SH-SY5Y (cell line): ENCODE data around the gene TSNAXIP1.

Source experiments
- GATA2 ChIP-seq: IDR thresholded peaks from 2 replicates; pipeline ENCODE4 v1.6.1; 2011; ENCODE audit warnings: mild to moderate bottlenecking, low read depth, low read length
- GATA3 ChIP-seq: IDR thresholded peaks from 2 replicates; pipeline ENCODE4 v1.6.1; 2011; ENCODE audit warnings: low read depth, mild to moderate bottlenecking, low read length, moderate library complexity

Gene TSNAXIP1

DNA sequence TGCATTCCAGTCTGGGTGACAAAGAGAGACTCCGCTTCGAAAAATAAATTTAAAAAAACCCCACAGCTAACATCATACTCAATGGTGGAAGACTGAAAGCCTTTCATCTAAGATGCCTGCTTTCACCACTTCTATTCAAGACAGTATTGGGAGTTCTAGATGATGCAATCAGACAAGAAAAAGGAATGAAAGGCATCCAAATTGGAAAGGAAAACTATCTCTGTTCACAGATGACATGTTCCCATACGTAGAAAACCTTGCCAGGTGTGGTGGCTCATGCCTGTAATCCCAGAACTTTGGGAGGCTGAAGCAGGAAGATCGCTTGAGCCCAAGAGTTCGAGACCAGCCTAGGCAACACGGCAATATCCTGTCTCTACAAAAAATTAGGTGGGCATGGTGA is 31.4 kb upstream of the TSNAXIP1 start:
- TF ChIP-seq GATA3 (no peak), GATA2 (no peak)

DNA sequence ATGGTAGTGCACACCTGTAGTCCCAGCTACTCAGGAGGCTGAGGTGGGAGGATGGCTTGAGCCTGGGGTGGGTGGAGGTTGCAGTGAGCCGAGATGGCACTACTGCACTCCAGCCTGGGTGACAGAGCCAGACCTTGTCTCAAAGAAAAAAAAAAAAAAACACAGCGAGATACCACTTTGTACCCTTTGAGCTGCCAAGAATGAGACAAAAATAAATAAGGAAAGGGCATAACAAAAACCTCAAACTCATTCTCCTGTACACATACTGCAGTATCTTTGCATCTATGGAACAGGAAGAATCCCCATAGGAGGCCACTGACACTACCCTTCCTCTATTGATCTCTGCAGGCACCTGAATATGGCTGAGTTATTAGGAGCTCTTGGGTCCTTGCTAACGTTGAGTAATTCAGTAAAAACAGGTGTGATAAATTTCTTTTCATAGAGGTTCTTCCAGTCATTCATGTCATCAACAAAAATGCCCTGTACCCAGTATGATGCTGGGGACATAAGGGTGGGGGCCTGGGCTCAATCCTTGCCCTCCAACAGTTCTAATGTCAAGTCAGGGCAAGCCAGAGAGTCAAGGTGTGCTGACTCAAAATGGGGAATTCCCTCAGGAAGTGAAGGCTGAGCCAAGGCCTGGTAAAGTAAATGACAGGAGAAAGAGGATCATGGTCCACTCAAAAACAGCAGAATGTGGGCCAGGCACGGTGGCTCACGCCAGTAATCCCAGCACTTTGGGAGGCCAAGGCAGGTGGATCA is 27.3 kb upstream of the TSNAXIP1 start:
- no peak for TF ChIP-seq GATA3
- no peak for TF ChIP-seq GATA2

GRCh38 chr16:67780847-67781564 is 25.7 kb upstream of the TSNAXIP1 start:
- TF ChIP-seq GATA2 (no peak), GATA3 (no peak)

DNA sequence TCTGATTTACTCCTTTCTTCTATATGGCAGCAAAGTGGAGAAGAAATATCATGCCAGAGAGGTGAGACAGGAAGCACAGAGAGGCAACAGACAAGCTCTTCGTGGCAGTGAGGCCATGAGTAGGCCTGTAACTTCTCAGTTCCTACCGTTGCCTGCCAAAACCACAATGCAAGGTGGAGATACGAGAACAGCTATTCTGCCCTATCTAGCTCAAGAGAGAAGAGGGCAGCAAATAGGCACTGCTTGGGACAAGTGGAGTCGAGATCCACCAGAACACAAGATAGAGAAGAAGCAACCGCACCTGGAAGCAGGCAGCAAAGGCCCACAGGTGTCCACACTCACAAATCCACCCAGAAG is 25.1 kb upstream of the TSNAXIP1 start:
- TF ChIP-seq GATA2, result no peak
- no peak for TF ChIP-seq GATA3

DNA sequence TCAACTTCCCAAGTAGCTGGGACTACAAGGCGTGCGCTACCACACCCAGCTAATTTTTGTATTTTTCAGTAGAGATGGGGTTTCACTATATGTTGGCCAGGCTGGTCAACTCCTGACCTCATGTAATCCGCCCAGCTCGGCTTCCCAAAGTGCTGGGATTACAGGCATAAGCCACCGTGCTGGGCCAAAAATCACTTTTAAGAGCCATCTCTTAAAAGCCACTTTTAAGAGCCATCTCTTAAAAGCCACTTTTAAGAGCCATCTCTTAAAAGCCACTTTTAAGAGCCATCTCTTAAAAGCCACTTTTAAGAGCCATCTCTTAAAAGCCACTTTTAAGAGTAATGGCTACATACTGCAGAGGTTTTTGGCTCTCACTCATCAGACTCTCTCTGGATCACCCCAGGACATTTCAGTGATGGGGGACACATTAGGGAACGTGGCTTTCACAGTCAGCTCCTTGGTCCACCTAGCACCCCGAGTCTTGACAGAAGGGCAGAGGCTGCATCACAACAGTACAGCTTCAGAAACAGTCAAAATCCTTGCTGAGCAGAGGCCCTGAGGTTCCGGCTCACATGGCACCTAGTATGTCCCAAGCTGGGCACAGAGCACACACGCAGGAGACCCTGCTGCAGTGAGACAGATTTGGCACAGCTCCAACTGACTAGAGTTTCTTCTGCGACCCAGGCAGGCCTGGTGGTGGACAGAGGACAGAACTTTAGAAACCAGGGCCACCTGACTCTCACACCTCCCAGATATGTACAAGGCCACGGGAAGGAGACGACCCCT is 23.9 kb upstream of the TSNAXIP1 start:
- TF ChIP-seq GATA2 (no peak), GATA3 (no peak)

- TF ChIP-seq GATA3 (no peak), GATA2 (no peak)
Measured at GRCh38 chr16:67783353-67783725, 23.4 kb upstream of the TSNAXIP1 start.

DNA sequence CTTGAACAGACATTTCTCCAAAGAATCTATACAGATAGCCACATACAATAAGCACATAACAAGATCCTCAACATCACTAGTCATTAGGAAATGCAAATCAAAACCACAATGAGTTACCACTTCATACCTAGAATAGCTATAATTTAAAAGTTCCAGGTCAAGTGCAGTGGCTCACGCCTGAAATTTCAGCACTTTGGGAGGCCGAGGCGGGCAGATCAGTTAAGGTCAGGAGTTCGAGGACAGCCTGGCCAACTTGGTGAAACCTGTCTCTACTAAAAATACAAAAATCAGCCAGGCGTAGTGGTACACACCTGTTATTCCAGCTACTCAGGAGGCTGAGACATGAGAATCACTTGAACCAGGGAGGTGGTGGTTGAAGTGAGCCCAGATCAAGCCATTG is 20.2 kb upstream of the TSNAXIP1 start:
- TF ChIP-seq GATA3 (no peak), GATA2 (no peak)

DNA sequence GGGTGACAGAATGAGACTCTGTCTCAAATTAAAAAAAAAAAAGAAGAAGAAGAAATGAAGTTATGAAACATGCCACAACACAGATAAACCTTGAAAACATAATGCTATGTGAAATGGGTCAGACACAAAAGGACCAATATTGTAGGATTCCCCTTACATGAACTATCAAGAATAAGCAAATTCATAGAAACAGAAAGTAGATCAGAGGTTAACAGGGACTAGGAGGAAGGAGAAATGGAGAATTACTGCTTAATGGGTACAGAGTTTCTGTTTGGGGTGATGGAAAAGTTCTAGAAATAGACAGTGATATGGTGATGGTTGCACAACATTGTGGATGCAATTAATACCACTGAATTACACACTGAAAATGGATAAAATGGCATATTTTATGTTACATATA is 16.6 kb upstream of the TSNAXIP1 start:
- TF ChIP-seq GATA3 (no peak), GATA2 (no peak)

GRCh38 chr16:67796099-67796718 is 10.5 kb upstream of the TSNAXIP1 start:
- TF ChIP-seq GATA2 (peak; percentile 47; the same call in 1 of the 2 replicates), GATA3 (no peak)

DNA sequence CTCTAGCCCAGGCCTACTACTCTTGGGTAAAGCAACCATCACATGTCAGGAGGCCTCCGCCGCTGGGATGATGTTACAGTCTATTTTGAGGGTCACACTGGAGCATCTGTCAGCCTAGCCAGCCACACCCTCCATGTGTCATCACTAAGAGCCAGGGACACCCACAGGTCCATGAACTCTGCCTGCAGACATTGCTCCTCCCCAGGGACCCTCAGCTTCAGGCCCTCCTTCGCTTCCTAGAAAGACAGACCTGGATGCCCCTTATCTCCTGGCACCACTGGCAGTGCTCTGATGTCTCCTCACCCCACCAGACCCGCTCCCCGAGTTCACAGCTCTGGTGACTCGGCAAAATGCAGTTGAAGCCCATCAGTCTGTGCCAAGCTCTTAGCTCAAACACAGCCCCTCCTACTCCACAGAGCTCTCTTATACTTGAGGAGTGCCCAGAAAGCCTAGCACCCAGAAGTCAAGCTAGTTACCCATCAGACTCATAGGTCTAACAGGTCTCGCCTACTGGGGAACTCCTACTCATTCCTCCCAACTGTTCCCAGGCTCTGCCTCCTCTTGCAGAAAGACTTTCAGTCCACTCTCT is 6.3 kb upstream of the TSNAXIP1 start:
- TF ChIP-seq GATA2, result no peak
- TF ChIP-seq GATA3, result no peak

GRCh38 chr16:67801241-67801640 is 5.4 kb upstream of the TSNAXIP1 start:
- TF ChIP-seq GATA2 (no peak), GATA3 (no peak)

- TF ChIP-seq GATA3 (no peak), GATA2 (no peak)
Measured at GRCh38 chr16:67801883-67802282, 4.8 kb upstream of the TSNAXIP1 start.

- no peak for TF ChIP-seq GATA2
- TF ChIP-seq GATA3, result no peak
Measured at GRCh38 chr16:67803894-67804293, 2.8 kb upstream of the TSNAXIP1 start.
